K562 (cell line): ENCODE measurements around the gene EML2. TPM values are rescaled to one million over a fixed set of nuclear protein-coding genes. Genes with fewer than 3 reads are reported as not detected.

Source experiments
- ARNT ChIP-seq, 2 experiments: fragments of 450-650 bp; IDR thresholded peaks; 2 replicates each; pipeline ENCODE4 v1.6.1; 2016; ENCODE audit warnings: mild to moderate bottlenecking in 1 of 2
- CBX8 ChIP-seq: fragments of 200-600 bp; sonication (generic); IDR thresholded peaks from 2 replicates; pipeline ENCODE4 v1.6.1; 2012; ENCODE audit warnings: borderline replicate concordance, mixed run types, low read depth, mild to moderate bottlenecking, moderate library complexity, mixed read lengths, low read length, control low read depth, inconsistent platforms; ENCODE audit not compliant: poor library complexity, severe bottlenecking; ENCODE audit errors: extremely low read depth
- CC2D1A ChIP-seq: fragments of 450-650 bp; IDR thresholded peaks from 2 replicates; pipeline ENCODE4 v1.6.1; 2017; ENCODE audit warnings: mild to moderate bottlenecking
- CREB3 ChIP-seq: fragments of 450-650 bp; conservative IDR thresholded peaks from 2 replicates; pipeline ENCODE4 v1.6.1; 2016; ENCODE audit warnings: missing genetic modification characterization, low read depth, mild to moderate bottlenecking, missing compliant biosample characterization, moderate library complexity
- GABPA ChIP-seq: fragments of 200-800 bp; sonication (Bioruptor generic); conservative IDR thresholded peaks from 2 replicates; pipeline ENCODE4 v1.6.1; 2016; ENCODE audit warnings: low read depth, missing genetic modification characterization, missing compliant biosample characterization
- IRF1 ChIP-seq: sonication (generic); formaldehyde crosslinking; IDR thresholded peaks from 2 replicates; pipeline ENCODE4 v1.8.0; 2022; ENCODE audit warnings: missing genetic modification reagents, mild to moderate bottlenecking, borderline replicate concordance
- KLF16 ChIP-seq: IDR thresholded peaks from 2 replicates; pipeline ENCODE4 v1.6.1; 2016; ENCODE audit warnings: antibody characterized with exemption
- LEF1 ChIP-seq: fragments of 450-650 bp; IDR thresholded peaks from 2 replicates; pipeline ENCODE4 v1.6.1; 2016; ENCODE audit warnings: mild to moderate bottlenecking
- MCM7 ChIP-seq, 2 experiments: fragments of 450-650 bp; IDR thresholded peaks; 2 replicates each; pipeline ENCODE4 v1.6.1; 2016 to 2018
- MED1 ChIP-seq: sonication (generic); formaldehyde crosslinking; IDR thresholded peaks from 2 replicates; pipeline ENCODE4 v1.8.1; 2023; ENCODE audit warnings: missing genetic modification reagents, borderline replicate concordance
- MXI1 ChIP-seq: IDR thresholded peaks from 2 replicates; pipeline ENCODE4 v1.6.1; 2011; ENCODE audit warnings: low read depth, mild to moderate bottlenecking, improper control_type of control experiment, low read length
- NCOR1 ChIP-seq: fragments of 450-650 bp; IDR thresholded peaks from 2 replicates; pipeline ENCODE4 v1.6.1; 2016; ENCODE audit warnings: mild to moderate bottlenecking, moderate library complexity
- NKRF ChIP-seq: fragments of 450-650 bp; IDR thresholded peaks from 2 replicates; pipeline ENCODE4 v1.6.1; 2016; ENCODE audit warnings: borderline replicate concordance
- NUFIP1 ChIP-seq: fragments of 450-650 bp; IDR thresholded peaks from 2 replicates; pipeline ENCODE4 v1.6.1; 2018; ENCODE audit not compliant: partially characterized antibody
- PHB2 ChIP-seq: fragments of 450-650 bp; IDR thresholded peaks from 2 replicates; pipeline ENCODE4 v1.6.1; 2017; ENCODE audit warnings: low read depth
- POLR2H ChIP-seq: IDR thresholded peaks from 2 replicates; pipeline ENCODE4 v1.6.1; 2016; ENCODE audit warnings: missing genetic modification characterization, low read depth, mild to moderate bottlenecking, control low read depth, missing compliant biosample characterization, moderate library complexity
- RBM22 ChIP-seq: fragments of 200-400 bp; formaldehyde crosslinking; IDR thresholded peaks from 2 replicates; pipeline ENCODE4 v1.6.1; 2018; ENCODE audit warnings: low read length, low read depth; ENCODE audit not compliant: poor library complexity, severe bottlenecking
- SIRT6 ChIP-seq: IDR thresholded peaks from one replicate; pipeline ENCODE4 v1.6.1; 2012; ENCODE audit warnings: low read depth, mild to moderate bottlenecking, control low read depth, inconsistent platforms, low read length, moderate library complexity
- SOX6 ChIP-seq: fragments of 450-650 bp; IDR thresholded peaks from 2 replicates; pipeline ENCODE4 v1.6.1; 2014; ENCODE audit warnings: mild to moderate bottlenecking
- YY1 ChIP-seq, 3 experiments: IDR thresholded peaks; 2 replicates each; pipeline ENCODE4 v1.6.1; 2011; ENCODE audit warnings: low read length in 2 of 3, mild to moderate bottlenecking in 2 of 3, moderate library complexity in 2 of 3, borderline replicate concordance in 1 of 3, control low read depth in 1 of 3, low read depth in 1 of 3; ENCODE audit not compliant: insufficient read depth in 3 of 3, insufficient replicate concordance in 2 of 3, control insufficient read depth in 1 of 3, insufficient read length in 1 of 3; ENCODE audit errors: extremely low read depth in 1 of 3
- ZBED1 ChIP-seq: IDR thresholded peaks from 2 replicates; pipeline ENCODE4 v1.6.1; 2014
- ZNF224 ChIP-seq: sonication (generic); formaldehyde crosslinking; IDR thresholded peaks from 2 replicates; pipeline ENCODE4 v1.8.0; 2022; ENCODE audit warnings: mild to moderate bottlenecking, missing genetic modification reagents
- ZNF655 ChIP-seq: fragments of 250-450 bp; sonication (Bioruptor Pico); IDR thresholded peaks from 2 replicates; pipeline ENCODE4 v1.5.0; 2021
- polyA plus RNA-seq, 8 experiments: library from polyadenylated mRNA; depleted of rRNA in 4 of 8; stranded (reverse) in 5 of 8; unstranded in 3 of 8; fragments of >200 nt; fragmentation: Nextera tagmentation in 2 of 8; fragmentation: Illumina TruSeq in 1 of 8; extraction: Ambion mirVana in 2 of 8; extraction: Trizol in 1 of 8; gene quantifications; 2 replicates each; pipeline versions ENCODE4 v1.2.1 to v1.2.3, GENCODE V29; 2011 to 2014; ENCODE audit warnings: inconsistent platforms in 1 of 8, missing spikeins in 1 of 8
- total RNA-seq, 7 experiments: library from RNA; depleted of rRNA in 6 of 7; stranded (reverse); fragments of >200 nt in 6 of 7; fragmentation: Illumina TruSeq in 2 of 7; extraction: Trizol in 2 of 7; gene quantifications; 2 replicates each; pipeline versions ENCODE4 v1.2.1 to v1.2.3, GENCODE V29; 2011 to 2021; ENCODE audit warnings: low replicate concordance in 1 of 7

Gene EML2
- total and polyA plus RNA-seq, 9 of the 15 experiments (the other 6 are each of a cell fraction or from before 2014, with no cell fraction given) = 2.6 to 69.6 (median 24.8) TPM

- TF ChIP-seq MED1 (CRISPR knock-in tag) (no peak), POLR2H (tag) (no peak), NCOR1 (no peak), SOX6 (no peak), SIRT6 (no peak), PHB2 (no peak), LEF1 (no peak), GABPA (tag) (peak; percentile 34), MCM7 (IDR thresholded peaks at IDR 0.05) (no peak), CBX8 (no peak), CC2D1A (no peak), KLF16 (no peak), NUFIP1 (no peak), MXI1 (no peak), CREB3 (tag) (no peak), ZBED1 (no peak), NKRF (peak; percentile 45; the same call in 1 of the 2 replicates), ARNT (IDR thresholded peaks at IDR 0.05) (0 out of 4 replicates have a peak, but pooled peaks of 1 of the 2 experiments have one; percentile 43), ZNF224 (CRISPR knock-in tag) (no peak), IRF1 (CRISPR knock-in tag) (no peak), RBM22 (no peak), YY1 (IDR thresholded peaks at IDR 0.05; ENCODE audit: borderline replicate concordance in 1 of 3, control insufficient read depth in 1 of 3, extremely low read depth in 1 of 3, insufficient read depth in 3 of 3, insufficient read length in 1 of 3, insufficient replicate concordance in 2 of 3, low read depth in 1 of 3, low read length in 2 of 3) (peak in 1 of 3 experiments; percentile 30), ZNF655 (CRISPR knock-in tag) (no peak)
Observed at GRCh38 chr19:45667620-45668341, 28.6 kb upstream of the EML2 start, which contains the start of gene GIPR (continued).
